A549 treated with AZD2906 at 1 μM for 4 hours (cell line): Measurements from ENCODE around the gene FIP1L1. TPM values are rescaled to one million over a fixed set of nuclear protein-coding genes. Genes with fewer than 3 reads are reported as not detected.

Experiments
- total RNA-seq: library from RNA; stranded (reverse); fragments of 200-300 nt; extraction: Qiagen RNA extraction; gene quantifications from 5 replicates; pipeline ENCODE4 v1.2.3, GENCODE V29; 2022

Gene FIP1L1, protein sequence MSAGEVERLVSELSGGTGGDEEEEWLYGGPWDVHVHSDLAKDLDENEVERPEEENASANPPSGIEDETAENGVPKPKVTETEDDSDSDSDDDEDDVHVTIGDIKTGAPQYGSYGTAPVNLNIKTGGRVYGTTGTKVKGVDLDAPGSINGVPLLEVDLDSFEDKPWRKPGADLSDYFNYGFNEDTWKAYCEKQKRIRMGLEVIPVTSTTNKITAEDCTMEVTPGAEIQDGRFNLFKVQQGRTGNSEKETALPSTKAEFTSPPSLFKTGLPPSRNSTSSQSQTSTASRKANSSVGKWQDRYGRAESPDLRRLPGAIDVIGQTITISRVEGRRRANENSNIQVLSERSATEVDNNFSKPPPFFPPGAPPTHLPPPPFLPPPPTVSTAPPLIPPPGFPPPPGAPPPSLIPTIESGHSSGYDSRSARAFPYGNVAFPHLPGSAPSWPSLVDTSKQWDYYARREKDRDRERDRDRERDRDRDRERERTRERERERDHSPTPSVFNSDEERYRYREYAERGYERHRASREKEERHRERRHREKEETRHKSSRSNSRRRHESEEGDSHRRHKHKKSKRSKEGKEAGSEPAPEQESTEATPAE
- total RNA-seq, result 27.0 to 32.8 TPM (median 28.3 TPM) in 5 replicates

GRCh38 chr4:53377319-53378170 lies at the start of gene FIP1L1:
FIP1L1 (plus strand) TSS chr4:53377641; CDS start chr4:53377839, 198 bp downstream.

DNA sequence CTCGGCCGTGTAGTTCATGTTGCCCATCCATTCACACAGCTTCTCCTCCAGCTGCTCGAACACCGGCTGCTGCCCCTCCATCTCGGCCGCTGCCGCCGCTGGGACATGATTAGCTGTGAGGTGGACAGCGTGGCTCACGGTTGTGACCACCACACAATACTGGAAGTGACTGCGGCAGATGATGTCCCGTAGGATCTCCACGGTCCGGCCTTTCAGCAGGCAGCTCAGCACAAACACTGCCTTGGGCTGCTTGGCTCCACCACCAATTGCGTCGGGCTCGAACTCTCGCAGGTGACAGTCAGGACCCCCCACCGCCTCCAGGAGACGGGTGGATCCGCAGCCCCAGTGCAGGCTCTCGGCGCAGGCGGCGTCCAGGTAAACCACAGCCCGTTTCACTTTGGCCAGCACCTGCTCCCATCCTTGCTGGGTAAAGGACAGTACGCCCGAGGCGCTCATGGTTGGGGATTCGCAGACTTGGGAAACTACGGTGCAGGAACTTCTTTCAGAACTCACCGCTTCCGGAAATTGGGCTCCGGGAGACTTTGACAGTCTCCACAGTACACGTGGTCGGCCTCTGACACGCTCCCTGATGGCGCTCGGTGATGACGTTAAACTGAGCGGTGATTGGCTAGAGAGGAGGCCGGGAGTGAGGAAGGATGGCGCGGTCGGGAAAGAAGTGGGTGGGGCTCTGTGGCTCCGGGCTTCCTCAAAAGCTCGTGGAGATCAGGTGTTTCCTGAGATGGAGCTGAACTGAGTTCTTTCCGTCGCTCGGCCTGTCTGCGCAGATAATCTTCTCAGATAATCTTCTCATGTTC lies 11.7 kb upstream of the FIP1L1 start, which contains the start of gene SCFD2:
Gene SCFD2 (minus strand): TSS at position 576 of the 815 bp plus-strand sequence.

Other genes starting within 250 kb of the FIP1L1 start
- gene SCFD2, start 11.6 kb upstream of the FIP1L1 start, total RNA-seq, result 6.0 to 7.0 TPM (median 6.7 TPM) in 5 replicates
- 0.05 to 0.09 TPM (median 0.05 TPM) in 4 of 5 replicates, not detected in the other for gene LNX1, start 213.8 kb downstream of the FIP1L1 start, total RNA-seq